Activated naive CD8-positive, alpha-beta T cell treated with anti-CD3 and anti-CD28 coated beads for 36 hours (primary cell): ENCODE data around the gene TCAF2. TPM values are rescaled to one million over a fixed set of nuclear protein-coding genes. Genes with fewer than 3 reads are reported as not detected.
"Not testable (repeated sequence)": the region's sequence is repeated elsewhere in the genome, so short reads cannot be mapped to it uniquely, and the experiment has no call there.

Experiments used
- DNase-seq: peaks from one replicate; pipeline ENCODE4 v3.0.0; 2021
- H3K27ac Mint-ChIP-seq: one replicate; pipeline ENCODE4 v1.8.0; 2022; ENCODE audit warnings: mild to moderate bottlenecking, moderate library complexity, mixed read lengths
- H3K27me3 Mint-ChIP-seq: one replicate; pipeline ENCODE4 v1.8.0; 2022; ENCODE audit warnings: mild to moderate bottlenecking, mixed read lengths
- H3K36me3 Mint-ChIP-seq: one replicate; pipeline ENCODE4 v1.8.0; 2021; ENCODE audit warnings: mild to moderate bottlenecking, mixed read lengths
- H3K4me1 Mint-ChIP-seq: one replicate; pipeline ENCODE4 v1.8.0; 2021; ENCODE audit warnings: mixed read lengths
- H3K4me3 Mint-ChIP-seq: one replicate; pipeline ENCODE4 v1.8.0; 2022; ENCODE audit warnings: mild to moderate bottlenecking, moderate library complexity, mixed read lengths
- H3K9me3 Mint-ChIP-seq: one replicate; pipeline ENCODE4 v1.8.0; 2022; ENCODE audit warnings: mixed read lengths
- total RNA-seq, 2 experiments: library from RNA; stranded (reverse); gene quantifications; one replicate each; pipeline ENCODE4 v1.2.3, GENCODE V29; 2021

The TCAF2 gene
- total RNA-seq, 2 experiments from 2014 or later = 31.5 to 31.7 TPM

GRCh38 chr7:143639372-143639771, 18.6 kb downstream of the TCAF2 start:
- H3K27me3 Mint-ChIP-seq, H3K27ac Mint-ChIP-seq, H3K4me1 Mint-ChIP-seq, H3K9me3 Mint-ChIP-seq, H3K36me3 Mint-ChIP-seq, DNase-seq, H3K4me3 Mint-ChIP-seq: not testable (repeated sequence)

- DNase-seq, H3K27me3 Mint-ChIP-seq, H3K27ac Mint-ChIP-seq, H3K4me3 Mint-ChIP-seq, H3K9me3 Mint-ChIP-seq, H3K4me1 Mint-ChIP-seq, H3K36me3 Mint-ChIP-seq: not testable (repeated sequence)
Measured at GRCh38 chr7:143640528-143641189, 19.9 kb downstream of the TCAF2 start.

GRCh38 chr7:143646598-143646997, 25.8 kb downstream of the TCAF2 start:
- not testable (repeated sequence) for H3K27me3 Mint-ChIP-seq, H3K27ac Mint-ChIP-seq, H3K9me3 Mint-ChIP-seq, DNase-seq, H3K36me3 Mint-ChIP-seq, H3K4me3 Mint-ChIP-seq, H3K4me1 Mint-ChIP-seq

- not testable (repeated sequence) for DNase-seq, H3K9me3 Mint-ChIP-seq, H3K4me1 Mint-ChIP-seq, H3K36me3 Mint-ChIP-seq, H3K27ac Mint-ChIP-seq, H3K27me3 Mint-ChIP-seq, H3K4me3 Mint-ChIP-seq
Measured at GRCh38 chr7:143649902-143650301, 29.1 kb downstream of the TCAF2 start.

GRCh38 chr7:143650447-143650846, 29.7 kb downstream of the TCAF2 start:
- H3K36me3 Mint-ChIP-seq, H3K4me1 Mint-ChIP-seq, H3K27ac Mint-ChIP-seq, H3K27me3 Mint-ChIP-seq, H3K9me3 Mint-ChIP-seq, DNase-seq, H3K4me3 Mint-ChIP-seq: not testable (repeated sequence)

Other genes starting within 250 kb of the TCAF2 start
- 100 to 1,000 TPM; 116 to 118 TPM for gene ZYX, start 239.6 kb upstream of the TCAF2 start, total RNA-seq
- 1 to 10 TPM; 2.3 to 3.4 TPM for gene EPHA1, start 212.1 kb upstream of the TCAF2 start, total RNA-seq
- not detected for gene TAS2R60, start 177.5 kb upstream of the TCAF2 start, total RNA-seq
- gene TAS2R41, start 143.1 kb upstream of the TCAF2 start, total RNA-seq = not detected
- under 1 TPM; 0.20 to 0.52 TPM for gene CTAGE15, start 49.2 kb upstream of the TCAF2 start, total RNA-seq
- gene CTAGE6, start 136.7 kb downstream of the TCAF2 start, total RNA-seq = under 1 TPM in 1 of 2 experiments, not detected in 1; 0.52 TPM